Measurements from ENCODE around the gene ZEB1.

ZEB1 gene

DNA sequence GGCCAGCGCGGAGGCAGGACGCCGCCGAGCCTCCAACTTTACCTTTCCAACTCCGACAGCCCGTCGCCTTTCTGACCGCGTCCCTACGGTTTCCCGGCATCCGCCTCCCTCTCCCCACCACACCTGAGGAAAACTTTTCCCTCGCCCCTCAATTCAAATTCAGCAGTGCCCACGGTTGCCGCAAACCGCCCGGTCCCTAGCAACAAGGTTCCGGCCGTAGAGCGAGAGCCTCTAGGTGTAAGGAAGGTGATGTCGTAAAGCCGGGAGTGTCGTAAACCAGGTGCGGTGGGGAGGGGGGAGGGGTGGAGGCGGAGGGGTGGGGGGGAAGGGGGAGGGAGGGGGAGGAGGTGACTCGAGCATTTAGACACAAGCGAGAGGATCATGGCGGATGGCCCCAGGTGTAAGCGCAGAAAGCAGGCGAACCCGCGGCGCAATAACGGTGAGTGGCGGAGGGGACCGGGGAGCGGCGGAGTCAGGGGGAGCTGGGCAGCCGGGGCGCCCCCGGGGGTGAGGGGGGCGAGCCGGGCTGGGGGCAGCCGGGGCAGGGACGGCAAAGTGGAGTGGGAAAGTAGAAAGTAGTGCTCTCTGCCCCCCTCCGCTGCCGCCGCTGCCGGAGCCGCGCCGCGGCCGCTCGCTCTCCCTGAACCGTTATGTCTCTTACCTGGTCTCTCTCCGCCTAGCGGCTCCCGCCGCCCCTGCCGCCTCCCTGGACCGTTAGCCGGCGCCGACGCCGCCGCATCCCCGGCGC lies at the start of gene ZEB1:
Gene ZEB1, plus strand, starts transcription at position 363 of the 748 bp plus-strand sequence. Its CDS starts 19 bp downstream, at position 382.
- Histone ChIP-seq H2AFZ (ENCODE audit: low read length) (peak within 1 kb of the TSS; percentile 93), H3F3A (ENCODE audit: low read depth) (no peaks in the 10 kb centered on the region), H4K20me1 (ENCODE audit: insufficient read depth, low read length, poor library complexity, severe bottlenecking) (peaks cover 41% of the 10 kb centered on the region), H3K4me1 (ENCODE audit: insufficient read depth, low read length, poor library complexity, severe bottlenecking) (peaks cover 58% of the 10 kb centered on the region), H3K9me2 (replicated peaks; ENCODE audit: low read depth, low read length) (no peaks in the 10 kb centered on the region), H3K9ac (ENCODE audit: low read depth, low read length, poor library complexity, severe bottlenecking) (peak within 1 kb of the TSS; percentile 91), H3K27me3 (ENCODE audit: insufficient read depth, low read length, poor library complexity, severe bottlenecking) (no peaks in the 10 kb centered on the region), H3K9me3 (ENCODE audit: insufficient read depth, low read depth, low read length) (no peaks in the 10 kb centered on the region), H3K79me2 (ENCODE audit: insufficient read depth, low read length) (peaks cover 64% of the 10 kb centered on the region), H3K4me2 (ENCODE audit: low read depth, low read length, poor library complexity, severe bottlenecking) (peak within 1 kb of the TSS; percentile 98), H3K4me3 (ENCODE audit: low read length, poor library complexity, severe bottlenecking) (peak within 1 kb of the TSS; percentile 86), H3K36me3 (ENCODE audit: insufficient read depth, low read length) (no peaks in the 10 kb centered on the region)
- no peak for TF ChIP-seq EZH2phosphoT487 (IDR thresholded peaks at IDR 0.05; ENCODE audit: borderline replicate concordance)
- TF ChIP-seq CTCF (conservative IDR thresholded peaks at IDR 0.05; ENCODE audit: low read length): peak; percentile 30; the same call in 1 of the 2 replicates

GRCh38 chr10:31270954-31271353 lies 48.1 kb upstream of the ZEB1 start:
- no peak overlapping the region for H3K4me3 ChIP-seq (ENCODE audit: low read length, poor library complexity, severe bottlenecking)
- H3F3A ChIP-seq (ENCODE audit: low read depth): no peaks in the 10 kb centered on the region
- H3K9ac ChIP-seq (ENCODE audit: low read depth, low read length, poor library complexity, severe bottlenecking): no peak overlapping the region
- no peaks in the 10 kb centered on the region for H3K9me3 ChIP-seq (ENCODE audit: insufficient read depth, low read depth, low read length)
- H3K79me2 ChIP-seq (ENCODE audit: insufficient read depth, low read length): no peaks in the 10 kb centered on the region
- TF ChIP-seq EZH2phosphoT487 (IDR thresholded peaks at IDR 0.05; ENCODE audit: borderline replicate concordance): no peak
- H3K4me2 ChIP-seq (ENCODE audit: low read depth, low read length, poor library complexity, severe bottlenecking): no peak overlapping the region
- no peak overlapping the region for H2AFZ ChIP-seq (ENCODE audit: low read length)
- H3K27me3 ChIP-seq (ENCODE audit: insufficient read depth, low read length, poor library complexity, severe bottlenecking): no peaks in the 10 kb centered on the region
- no peaks in the 10 kb centered on the region for H3K36me3 ChIP-seq (ENCODE audit: insufficient read depth, low read length)
- H3K9me2 ChIP-seq (replicated peaks; ENCODE audit: low read depth, low read length): no peaks in the 10 kb centered on the region
- H4K20me1 ChIP-seq (ENCODE audit: insufficient read depth, low read length, poor library complexity, severe bottlenecking): no peaks in the 10 kb centered on the region
- no peaks in the 10 kb centered on the region for H3K4me1 ChIP-seq (ENCODE audit: insufficient read depth, low read length, poor library complexity, severe bottlenecking)

DNA sequence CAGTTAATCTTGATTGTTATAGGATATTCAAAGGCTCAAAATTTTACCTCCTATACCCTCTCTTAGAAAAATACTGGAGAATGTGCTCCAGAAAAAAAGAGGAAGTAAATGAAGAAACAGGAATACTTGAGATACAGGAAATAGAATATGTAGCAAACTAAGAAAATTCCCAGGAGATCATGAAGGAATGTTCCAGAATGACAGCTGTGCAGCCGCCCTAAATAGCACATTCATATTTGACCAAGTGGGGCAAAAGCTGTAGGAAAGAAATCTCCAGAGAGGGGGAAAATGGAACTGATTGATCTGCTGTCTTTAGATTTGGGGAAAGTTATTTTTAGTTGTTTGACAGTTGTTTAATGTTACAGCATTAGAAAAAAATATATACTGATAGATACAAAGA lies 46.2 kb upstream of the ZEB1 start:
- H3K4me1 ChIP-seq (ENCODE audit: insufficient read depth, low read length, poor library complexity, severe bottlenecking): no peaks in the 10 kb centered on the region
- H3K79me2 ChIP-seq (ENCODE audit: insufficient read depth, low read length): no peaks in the 10 kb centered on the region
- H3K36me3 ChIP-seq (ENCODE audit: insufficient read depth, low read length): no peaks in the 10 kb centered on the region
- no peaks in the 10 kb centered on the region for H4K20me1 ChIP-seq (ENCODE audit: insufficient read depth, low read length, poor library complexity, severe bottlenecking)
- H3K4me2 ChIP-seq (ENCODE audit: low read depth, low read length, poor library complexity, severe bottlenecking): no peak overlapping the region
- H3F3A ChIP-seq (ENCODE audit: low read depth): no peaks in the 10 kb centered on the region
- no peaks in the 10 kb centered on the region for H3K27me3 ChIP-seq (ENCODE audit: insufficient read depth, low read length, poor library complexity, severe bottlenecking)
- H3K9ac ChIP-seq (ENCODE audit: low read depth, low read length, poor library complexity, severe bottlenecking): no peak overlapping the region
- TF ChIP-seq CTCF (conservative IDR thresholded peaks at IDR 0.05; ENCODE audit: low read length) (no peak), EZH2phosphoT487 (IDR thresholded peaks at IDR 0.05; ENCODE audit: borderline replicate concordance) (no peak)
- no peaks in the 10 kb centered on the region for H3K9me3 ChIP-seq (ENCODE audit: insufficient read depth, low read depth, low read length)
- no peak overlapping the region for H2AFZ ChIP-seq (ENCODE audit: low read length)
- H3K9me2 ChIP-seq (replicated peaks; ENCODE audit: low read depth, low read length): no peaks in the 10 kb centered on the region
- no peak overlapping the region for H3K4me3 ChIP-seq (ENCODE audit: low read length, poor library complexity, severe bottlenecking)

DNA sequence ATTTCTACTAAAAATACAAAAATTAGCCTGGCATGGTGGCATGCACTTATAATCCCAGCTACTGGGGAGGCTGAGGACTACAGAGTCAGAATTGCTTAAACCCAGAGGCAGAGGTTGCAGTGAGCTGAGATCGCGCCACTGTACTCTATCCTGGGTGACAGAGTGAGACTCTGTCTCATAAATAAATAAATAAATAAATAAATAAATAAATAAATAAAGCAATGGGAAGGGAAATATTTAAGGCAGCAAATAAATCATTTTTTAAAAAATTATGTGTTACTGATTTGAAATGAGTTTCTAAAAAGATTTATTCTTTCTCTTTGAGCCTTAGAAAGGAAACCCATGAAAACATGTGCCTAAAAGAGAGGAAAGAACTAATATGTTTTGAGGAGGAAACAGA lies 45.2 kb upstream of the ZEB1 start:
- Histone ChIP-seq H3K9ac (ENCODE audit: low read depth, low read length, poor library complexity, severe bottlenecking) (no peak overlapping the region), H3K4me3 (ENCODE audit: low read length, poor library complexity, severe bottlenecking) (no peak overlapping the region), H2AFZ (ENCODE audit: low read length) (no peak overlapping the region), H4K20me1 (ENCODE audit: insufficient read depth, low read length, poor library complexity, severe bottlenecking) (no peaks in the 10 kb centered on the region), H3K79me2 (ENCODE audit: insufficient read depth, low read length) (no peaks in the 10 kb centered on the region), H3K27me3 (ENCODE audit: insufficient read depth, low read length, poor library complexity, severe bottlenecking) (no peaks in the 10 kb centered on the region), H3F3A (ENCODE audit: low read depth) (no peaks in the 10 kb centered on the region), H3K9me2 (replicated peaks; ENCODE audit: low read depth, low read length) (no peaks in the 10 kb centered on the region), H3K9me3 (ENCODE audit: insufficient read depth, low read depth, low read length) (no peaks in the 10 kb centered on the region), H3K4me2 (ENCODE audit: low read depth, low read length, poor library complexity, severe bottlenecking) (no peak overlapping the region), H3K36me3 (ENCODE audit: insufficient read depth, low read length) (no peaks in the 10 kb centered on the region), H3K4me1 (ENCODE audit: insufficient read depth, low read length, poor library complexity, severe bottlenecking) (no peaks in the 10 kb centered on the region)
- no peak for TF ChIP-seq EZH2phosphoT487 (IDR thresholded peaks at IDR 0.05; ENCODE audit: borderline replicate concordance)
